ENCODE results near the gene DNAL1.

DNA sequence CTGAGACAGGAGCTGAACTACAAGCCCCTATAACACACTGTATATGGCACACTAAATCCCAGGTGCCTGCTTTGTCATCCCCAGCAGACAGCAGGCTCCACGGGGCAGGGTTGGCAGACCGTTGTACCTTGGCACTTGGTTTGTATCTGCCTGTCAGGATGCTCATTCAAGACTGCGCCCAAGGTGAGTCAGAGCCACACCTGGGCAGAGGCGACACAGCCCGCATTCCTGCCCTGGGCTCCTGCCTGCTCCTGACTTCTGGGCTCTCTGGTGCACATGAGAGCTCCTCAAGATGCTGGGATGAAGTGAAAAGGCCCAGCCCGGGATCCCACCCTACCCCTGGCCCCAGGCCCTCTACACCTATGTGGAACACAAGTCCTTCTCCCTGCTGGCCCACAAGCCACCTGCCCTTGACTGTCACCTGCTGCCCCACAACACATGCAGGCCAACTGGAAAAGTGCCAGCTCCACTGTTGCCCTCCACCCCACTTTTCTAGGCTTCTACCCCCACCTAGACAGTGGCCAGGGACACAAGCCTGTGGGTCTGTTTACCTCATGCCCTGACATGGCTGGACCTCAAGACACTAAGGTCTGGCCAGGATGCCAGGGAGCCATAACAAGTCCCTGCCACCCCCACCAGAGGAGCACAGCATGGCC is 100.2 kb downstream of the DNAL1 start:
- TF ChIP-seq, protein P1, sequence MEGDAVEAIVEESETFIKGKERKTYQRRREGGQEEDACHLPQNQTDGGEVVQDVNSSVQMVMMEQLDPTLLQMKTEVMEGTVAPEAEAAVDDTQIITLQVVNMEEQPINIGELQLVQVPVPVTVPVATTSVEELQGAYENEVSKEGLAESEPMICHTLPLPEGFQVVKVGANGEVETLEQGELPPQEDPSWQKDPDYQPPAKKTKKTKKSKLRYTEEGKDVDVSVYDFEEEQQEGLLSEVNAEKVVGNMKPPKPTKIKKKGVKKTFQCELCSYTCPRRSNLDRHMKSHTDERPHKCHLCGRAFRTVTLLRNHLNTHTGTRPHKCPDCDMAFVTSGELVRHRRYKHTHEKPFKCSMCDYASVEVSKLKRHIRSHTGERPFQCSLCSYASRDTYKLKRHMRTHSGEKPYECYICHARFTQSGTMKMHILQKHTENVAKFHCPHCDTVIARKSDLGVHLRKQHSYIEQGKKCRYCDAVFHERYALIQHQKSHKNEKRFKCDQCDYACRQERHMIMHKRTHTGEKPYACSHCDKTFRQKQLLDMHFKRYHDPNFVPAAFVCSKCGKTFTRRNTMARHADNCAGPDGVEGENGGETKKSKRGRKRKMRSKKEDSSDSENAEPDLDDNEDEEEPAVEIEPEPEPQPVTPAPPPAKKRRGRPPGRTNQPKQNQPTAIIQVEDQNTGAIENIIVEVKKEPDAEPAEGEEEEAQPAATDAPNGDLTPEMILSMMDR (IDR thresholded peaks at IDR 0.05) = no peak
- TF ChIP-seq EP300 (IDR thresholded peaks at IDR 0.05) = no peak
